Suprapubic skin (tissue), 3 donors: ENCODE measurements around the gene RPL5.

Source experiments
- POLR2AphosphoS5 ChIP-seq, 3 donors: sonication (generic); formaldehyde crosslinking; IDR thresholded peaks; one replicate each; pipeline ENCODE4 v1.6.1; 2017; ENCODE audit warnings: antibody characterized with exemption in 3 of 3
- TF ChIP-seq, protein P1 (sequence below), 2 donors: fragments of 200-600 bp in 1 of 2; fragments of 450-650 bp in 1 of 2; sonication (generic) in 1 of 2; IDR thresholded peaks; one replicate each; pipeline ENCODE4 v1.5.1; 2016 to 2019; ENCODE audit warnings: antibody characterized with exemption in 2 of 2, mild to moderate bottlenecking in 1 of 2, moderate library complexity in 1 of 2

DNA sequence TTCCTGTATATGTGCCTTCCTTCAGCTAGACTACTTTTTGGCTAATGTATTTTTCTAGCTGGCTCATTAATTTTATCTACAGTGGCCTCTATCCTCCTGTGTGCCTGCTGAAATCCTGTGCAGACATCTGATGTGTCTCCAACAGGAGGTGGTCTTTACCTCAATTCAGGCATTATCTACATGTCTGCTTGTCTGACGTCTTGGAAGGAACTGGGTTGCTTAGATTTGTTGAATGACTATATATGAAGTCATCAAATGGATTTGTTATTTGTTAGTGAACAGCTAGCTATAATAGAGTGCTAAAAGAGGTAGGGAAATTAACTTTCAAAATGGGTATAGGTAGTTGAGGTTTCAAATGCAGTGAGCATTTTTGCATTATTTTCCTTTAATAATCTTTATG lies 6.7 kb downstream of the RPL5 start:
- TF ChIP-seq, protein P1, sequence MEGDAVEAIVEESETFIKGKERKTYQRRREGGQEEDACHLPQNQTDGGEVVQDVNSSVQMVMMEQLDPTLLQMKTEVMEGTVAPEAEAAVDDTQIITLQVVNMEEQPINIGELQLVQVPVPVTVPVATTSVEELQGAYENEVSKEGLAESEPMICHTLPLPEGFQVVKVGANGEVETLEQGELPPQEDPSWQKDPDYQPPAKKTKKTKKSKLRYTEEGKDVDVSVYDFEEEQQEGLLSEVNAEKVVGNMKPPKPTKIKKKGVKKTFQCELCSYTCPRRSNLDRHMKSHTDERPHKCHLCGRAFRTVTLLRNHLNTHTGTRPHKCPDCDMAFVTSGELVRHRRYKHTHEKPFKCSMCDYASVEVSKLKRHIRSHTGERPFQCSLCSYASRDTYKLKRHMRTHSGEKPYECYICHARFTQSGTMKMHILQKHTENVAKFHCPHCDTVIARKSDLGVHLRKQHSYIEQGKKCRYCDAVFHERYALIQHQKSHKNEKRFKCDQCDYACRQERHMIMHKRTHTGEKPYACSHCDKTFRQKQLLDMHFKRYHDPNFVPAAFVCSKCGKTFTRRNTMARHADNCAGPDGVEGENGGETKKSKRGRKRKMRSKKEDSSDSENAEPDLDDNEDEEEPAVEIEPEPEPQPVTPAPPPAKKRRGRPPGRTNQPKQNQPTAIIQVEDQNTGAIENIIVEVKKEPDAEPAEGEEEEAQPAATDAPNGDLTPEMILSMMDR (IDR thresholded peaks at IDR 0.05), result no peak
- TF ChIP-seq POLR2AphosphoS5 (IDR thresholded peaks at IDR 0.05), result no peak
